A673 (cell line): ENCODE data around the gene ZIC5. TPM values are rescaled to one million over a fixed set of nuclear protein-coding genes. Genes with fewer than 3 reads are reported as not detected.

ENCODE experiments used
- BruUV-seq: library from RNA; stranded (reverse); fragments of 400-500 nt; replicated peaks from 2 replicates; lab custom pipeline; 2021; lab: Mats Ljungman, UMichigan
- CTCF ChIA-PET: fragments of 300-600 bp; sonication (Branson Sonifier 250); formaldehyde crosslinking; loops from one replicate; lab custom pipeline; 2022; ENCODE audit warnings: antibody characterized with exemption; lab: Charles Lee
- POLR2A ChIA-PET: fragments of 300-600 bp; sonication (Branson Sonifier 250); formaldehyde crosslinking; loops from one replicate; lab custom pipeline; 2022; ENCODE audit warnings: antibody characterized with exemption; ENCODE audit not compliant: low non-redundant PET; lab: Charles Lee
- DNase-seq: peaks from one replicate; pipeline ENCODE4 v3.0.0-alpha.2; 2015; ENCODE audit warnings: low spot score
- H3K27ac ChIP-seq: fragments of 200-600 bp; sonication (generic); 2 replicates; pipeline ENCODE4 v1.5.1; 2016; ENCODE audit warnings: mixed run types, low read depth, mild to moderate bottlenecking, mixed read lengths, antibody characterized with exemption, low read length; ENCODE audit not compliant: poor library complexity, severe bottlenecking
- H3K27me3 ChIP-seq: fragments of 200-600 bp; sonication (generic); replicated peaks from 2 replicates; pipeline ENCODE4 v1.6.1; 2017; ENCODE audit warnings: mixed run types, low read depth, mild to moderate bottlenecking, mixed read lengths, antibody characterized with exemption, low read length; ENCODE audit not compliant: insufficient read depth, poor library complexity
- H3K36me3 ChIP-seq: fragments of 200-600 bp; sonication (generic); 2 replicates; pipeline ENCODE4 v1.6.1; 2016; ENCODE audit warnings: mixed run types, mild to moderate bottlenecking, mixed read lengths, antibody characterized with exemption, low read length; ENCODE audit not compliant: insufficient read depth, poor library complexity, severe bottlenecking
- H3K4me1 ChIP-seq: fragments of 200-600 bp; sonication (generic); 2 replicates; pipeline ENCODE4 v1.6.1; 2017; ENCODE audit warnings: mixed run types, mild to moderate bottlenecking, mixed read lengths, antibody characterized with exemption, low read length; ENCODE audit not compliant: insufficient read depth, poor library complexity, severe bottlenecking
- H3K4me3 ChIP-seq: fragments of 200-600 bp; sonication (generic); 2 replicates; pipeline ENCODE4 v1.5.1; 2016; ENCODE audit warnings: low read depth, mixed run types, mild to moderate bottlenecking, mixed read lengths, low read length; ENCODE audit not compliant: poor library complexity, severe bottlenecking
- H3K9me3 ChIP-seq: fragments of 200-600 bp; sonication (generic); 2 replicates; pipeline ENCODE4 v1.6.1; 2016; ENCODE audit warnings: mixed run types, low read depth, mild to moderate bottlenecking, mixed read lengths, antibody characterized with exemption, low read length; ENCODE audit not compliant: poor library complexity, severe bottlenecking
- CTCF ChIP-seq: fragments of 300-800, 200-600 bp; sonication (generic); conservative IDR thresholded peaks from 2 replicates; pipeline ENCODE4 v1.5.1; 2017; ENCODE audit warnings: low read depth, mild to moderate bottlenecking, antibody characterized with exemption, low read length, moderate library complexity, mixed read lengths
- EZH2 ChIP-seq: fragments of 200-600 bp; sonication (generic); IDR thresholded peaks from 2 replicates; pipeline ENCODE4 v1.6.1; 2017; ENCODE audit warnings: borderline replicate concordance, low read depth, mild to moderate bottlenecking, mixed read lengths, antibody characterized with exemption, low read length; ENCODE audit not compliant: poor library complexity, severe bottlenecking
- intact Hi-C: fragments of 100-400 bp; cut with micrococcal nuclease; formaldehyde crosslinking; loops from one replicate; pipeline ENCODE4 v1.10.0; 2022; ENCODE audit not compliant: unreplicated experiment
- total RNA-seq: library from RNA; stranded (reverse); gene quantifications from 2 replicates; pipeline ENCODE4 v1.2.3, GENCODE V29; 2021

Gene ZIC5
- total RNA-seq, 1 experiment from 2014 or later: 25.2 TPM

DNA sequence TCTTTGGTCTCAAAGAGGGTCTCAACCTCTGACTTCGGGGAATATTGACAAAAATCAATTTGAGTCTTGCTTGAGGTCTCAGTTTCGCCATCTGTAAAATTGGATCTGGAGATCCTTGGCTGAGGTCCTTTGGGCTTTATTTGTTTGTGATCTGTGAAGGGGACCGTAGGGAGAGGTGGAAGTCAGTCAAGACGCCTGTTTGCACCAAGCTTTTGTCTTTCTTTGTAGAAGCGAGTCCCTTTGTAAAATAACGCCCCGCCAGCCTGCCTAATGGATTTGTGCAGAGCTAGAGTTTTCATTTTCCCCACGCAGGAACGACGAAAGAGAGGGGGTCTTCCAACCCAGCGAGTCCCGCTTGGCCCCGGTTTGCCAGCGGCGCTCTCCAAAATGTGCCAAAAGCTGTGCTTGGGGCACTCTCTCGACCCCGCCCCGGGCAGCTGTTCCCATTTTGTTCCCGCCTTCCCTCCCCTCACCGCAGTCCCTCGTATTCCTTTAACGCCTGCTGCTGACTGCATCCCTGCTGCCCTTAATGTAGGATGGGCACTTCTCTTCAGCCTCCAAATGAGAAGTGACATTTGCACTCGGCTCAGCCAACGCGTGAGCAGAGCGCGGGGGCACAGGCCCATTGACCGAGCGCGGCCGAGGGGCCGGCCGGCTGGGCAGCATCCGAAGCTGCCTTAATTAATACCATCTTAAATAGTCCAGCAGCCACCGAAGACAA, 13.0 kb downstream of the ZIC5 start:
- BruUV-seq: no TSS peak
- Histone ChIP-seq H3K4me3 (no peak overlapping the region), H3K36me3 (peaks cover 10% of the 10 kb centered on the region), H3K4me1 (peaks cover 28% of the 10 kb centered on the region), H3K9me3 (no peaks in the 10 kb centered on the region), H3K27ac (no peak overlapping the region), H3K27me3 (no peaks in the 10 kb centered on the region)
- DNase-seq: no peak
- CTCF ChIA-PET: no interaction called here
- intact Hi-C loops: no loop called here
- TF ChIP-seq EZH2 (no peak), CTCF (no peak)
- POLR2A ChIA-PET: interaction anchor here (0.6 to 0.7 kb wide), 2 partner anchors 11 to 24 kb away, joined by 3 to 18 read pairs; no protein-coding TSS in a partner anchor

- Histone ChIP-seq H3K27ac (peak overlapping the region; percentile 71), H3K9me3 (no peaks in the 10 kb centered on the region), H3K36me3 (no peaks in the 10 kb centered on the region), H3K4me3 (peak overlapping the region; percentile 48), H3K4me1 (peaks cover 19% of the 10 kb centered on the region), H3K27me3 (no peaks in the 10 kb centered on the region)
- no TSS peak for BruUV-seq
- TF ChIP-seq EZH2 (no peak), CTCF (peak; percentile 29)
- CTCF ChIA-PET: interaction anchor here (0.5 to 0.6 kb wide), 2 partner anchors 10 to 342 kb away, joined by 5 to 20 read pairs; no protein-coding TSS in a partner anchor
- POLR2A ChIA-PET: no interaction called here
- intact Hi-C loops: no loop called here
- peak; percentile 78 for DNase-seq
Observed at GRCh38 chr13:99956473-99957349, 14.9 kb downstream of the ZIC5 start.

DNA sequence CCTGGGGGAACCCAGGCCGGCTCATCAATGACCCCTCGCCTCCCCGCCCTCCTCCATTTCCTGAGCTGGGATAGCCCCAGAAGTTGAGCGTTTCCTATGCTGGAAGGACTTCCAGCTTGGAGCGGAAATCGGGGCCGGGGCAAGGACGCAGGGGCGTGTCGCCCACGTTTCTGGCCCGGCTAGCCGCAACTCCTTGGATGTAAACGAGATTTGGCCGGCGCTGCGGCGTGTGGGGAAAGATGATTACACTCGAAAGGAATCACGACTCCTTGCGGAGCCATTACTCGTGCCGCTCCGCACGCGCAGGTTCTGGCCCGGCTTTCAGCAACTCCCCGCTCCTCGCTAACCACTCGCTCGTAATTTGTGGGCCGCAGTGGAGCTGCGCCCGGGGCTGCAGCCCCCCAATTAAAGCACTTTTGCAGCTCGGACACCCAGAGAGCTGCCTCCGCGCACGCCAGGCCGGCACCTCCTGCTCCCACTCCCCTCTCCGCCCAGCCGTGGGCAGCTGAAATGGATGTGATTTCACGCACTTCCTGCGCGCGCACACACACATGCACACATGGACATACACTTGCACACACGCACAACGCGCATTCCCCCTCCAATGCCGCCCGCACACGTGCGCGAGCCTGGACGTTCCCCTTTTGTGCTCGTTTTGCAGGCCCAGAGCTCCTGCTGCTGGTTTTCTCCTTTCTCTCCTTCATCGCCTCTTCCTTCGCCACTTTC, 15.7 kb downstream of the ZIC5 start:
- H3K4me3 ChIP-seq: peak overlapping the region; percentile 48
- no TSS peak for BruUV-seq
- no peaks in the 10 kb centered on the region for H3K27me3 ChIP-seq
- peak overlapping the region; percentile 71 for H3K27ac ChIP-seq
- no peaks in the 10 kb centered on the region for H3K36me3 ChIP-seq
- DNase-seq: peak; percentile 59
- no peaks in the 10 kb centered on the region for H3K9me3 ChIP-seq
- CTCF ChIA-PET: interaction anchor here (0.5 kb wide), 1 partner anchor 9 kb away, joined by 5 read pairs; no protein-coding TSS in a partner anchor
- intact Hi-C loops: no loop called here
- POLR2A ChIA-PET: no interaction called here
- TF ChIP-seq EZH2 (no peak), CTCF (no peak)
- peaks cover 11% of the 10 kb centered on the region for H3K4me1 ChIP-seq
